Effector memory CD4-positive, alpha-beta T cell (primary cell): ENCODE data around the gene MRM1.
A peak's percentile ranks its signal among the peaks of the same experiment; 100 is the strongest.

Source experiments
- DNase-seq, 3 donors: peaks; one replicate each; pipeline ENCODE4 v3.0.0-alpha.2; 2020
- H3K27ac ChIP-seq: 2 replicates; pipeline ENCODE4 v1.7.0; 2013; ENCODE audit warnings: mild to moderate bottlenecking, low read length, moderate library complexity; ENCODE audit not compliant: insufficient read depth, poor library complexity, severe bottlenecking
- H3K27me3 ChIP-seq: replicated peaks from 2 replicates; pipeline ENCODE4 v1.7.0; 2013; ENCODE audit warnings: mild to moderate bottlenecking, low read length; ENCODE audit not compliant: insufficient read depth, control insufficient read depth, poor library complexity, severe bottlenecking
- H3K36me3 ChIP-seq: 2 replicates; pipeline ENCODE4 v1.7.0; 2013; ENCODE audit warnings: mild to moderate bottlenecking, low read length, moderate library complexity; ENCODE audit not compliant: control insufficient read depth, insufficient read depth
- H3K4me1 ChIP-seq: 2 replicates; pipeline ENCODE4 v1.7.0; 2013; ENCODE audit warnings: low read length, mild to moderate bottlenecking; ENCODE audit not compliant: control insufficient read depth, insufficient read depth, poor library complexity, severe bottlenecking
- H3K4me3 ChIP-seq: 2 replicates; pipeline ENCODE4 v1.7.0; 2013; ENCODE audit warnings: low read length, low read depth, mild to moderate bottlenecking; ENCODE audit not compliant: insufficient read depth, poor library complexity, severe bottlenecking
- H3K9me3 ChIP-seq: 2 replicates; pipeline ENCODE4 v1.7.0; 2013; ENCODE audit warnings: mild to moderate bottlenecking, low read length, moderate library complexity; ENCODE audit not compliant: control insufficient read depth

MRM1 gene

GRCh38 chr17:36591434-36592315, 9.7 kb upstream of the MRM1 start, which contains the start of gene DHRS11:
Gene DHRS11 (plus strand): TSS chr17:36591879. CDS start chr17:36592010, 131 bp downstream.
- Histone ChIP-seq H3K9me3 (no peaks in the 10 kb centered on the region), H3K27ac (peak within 1 kb of the TSS; percentile 54), H3K36me3 (peaks cover 21% of the 10 kb centered on the region), H3K4me1 (peaks cover 16% of the 10 kb centered on the region), H3K4me3 (peak within 1 kb of the TSS; percentile 60), H3K27me3 (no peaks in the 10 kb centered on the region)
- DNase-seq, result peak; percentile 58 to 69 (median 69)

GRCh38 chr17:36592316-36592715, 9.1 kb upstream of the MRM1 start:
- Histone ChIP-seq H3K9me3 (no peaks in the 10 kb centered on the region), H3K27ac (peak overlapping the region; percentile 54), H3K36me3 (peaks cover 15% of the 10 kb centered on the region), H3K27me3 (no peaks in the 10 kb centered on the region), H3K4me1 (peaks cover 16% of the 10 kb centered on the region), H3K4me3 (peak overlapping the region; percentile 60)
- DNase-seq, result no peak

DNA sequence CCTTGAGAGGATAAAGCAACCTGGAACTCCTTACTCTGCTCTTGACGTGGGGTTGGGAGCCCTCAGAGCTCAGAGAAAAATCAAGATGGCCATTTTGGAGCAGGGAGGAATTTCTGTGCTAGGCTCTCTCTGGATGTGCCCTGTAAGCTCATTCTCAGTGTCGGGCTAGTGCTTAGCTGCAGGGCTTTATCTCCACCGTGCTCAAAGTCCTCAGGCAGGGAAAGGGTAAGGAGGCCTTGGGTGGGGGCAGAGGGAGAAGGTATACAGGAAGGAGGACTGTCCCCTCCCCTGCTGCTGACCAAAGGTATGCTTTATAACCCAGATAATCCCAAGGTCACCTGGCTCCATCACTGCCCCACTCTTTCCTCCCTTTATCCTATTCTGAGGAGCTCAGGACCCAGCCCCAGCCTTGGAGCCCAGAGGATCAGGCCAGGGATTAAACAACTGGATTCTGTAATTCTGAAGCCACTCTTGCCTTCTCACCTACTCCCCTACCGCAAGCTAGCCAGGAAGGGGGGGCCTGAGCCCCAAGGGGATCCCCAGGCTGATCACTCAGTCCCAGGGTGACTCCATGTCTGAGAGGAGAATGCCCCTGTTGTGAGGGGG, 8.6 kb upstream of the MRM1 start:
- Histone ChIP-seq H3K4me3 (peak overlapping the region; percentile 60), H3K27ac (no peak overlapping the region), H3K27me3 (no peaks in the 10 kb centered on the region), H3K4me1 (peaks cover 16% of the 10 kb centered on the region), H3K9me3 (no peaks in the 10 kb centered on the region), H3K36me3 (peaks cover 10% of the 10 kb centered on the region)
- no peak for DNase-seq

DNA sequence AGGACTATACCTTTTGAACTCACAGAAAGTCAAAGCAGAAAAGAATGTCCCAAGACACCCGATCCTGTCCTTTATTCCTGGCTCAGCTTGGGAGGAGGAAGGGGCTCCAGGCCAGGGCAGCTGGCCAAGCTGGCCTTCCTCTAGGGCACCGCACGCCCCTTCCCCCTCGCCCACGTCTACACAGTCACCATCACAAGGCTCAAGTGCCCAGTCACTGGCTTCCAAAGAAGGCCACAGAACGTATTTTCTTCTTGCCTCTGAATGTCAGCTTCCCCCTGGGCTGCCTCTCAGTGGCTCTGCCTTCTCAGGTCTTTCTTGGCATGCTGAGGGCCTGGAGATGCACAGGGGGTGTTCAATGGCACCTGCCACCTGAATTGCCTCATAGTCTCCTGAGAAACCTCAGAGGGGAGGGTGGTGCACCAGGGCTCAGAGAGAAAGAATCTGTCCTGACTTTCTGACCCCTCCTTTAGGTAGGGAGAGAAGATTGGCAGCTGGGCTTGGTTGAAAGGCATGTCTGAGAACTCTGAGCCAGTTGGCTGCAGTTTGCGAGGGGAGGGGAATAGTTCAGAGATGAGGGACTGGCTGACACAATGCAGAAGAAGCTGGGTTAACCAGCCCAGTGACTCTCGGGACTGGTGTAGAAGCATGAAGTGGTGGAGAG, 7.6 kb upstream of the MRM1 start:
- no peak for DNase-seq
- Histone ChIP-seq H3K9me3 (no peaks in the 10 kb centered on the region), H3K27me3 (no peaks in the 10 kb centered on the region), H3K36me3 (peaks cover 4% of the 10 kb centered on the region), H3K4me1 (peaks cover 16% of the 10 kb centered on the region), H3K4me3 (no peak overlapping the region), H3K27ac (no peak overlapping the region)

DNA sequence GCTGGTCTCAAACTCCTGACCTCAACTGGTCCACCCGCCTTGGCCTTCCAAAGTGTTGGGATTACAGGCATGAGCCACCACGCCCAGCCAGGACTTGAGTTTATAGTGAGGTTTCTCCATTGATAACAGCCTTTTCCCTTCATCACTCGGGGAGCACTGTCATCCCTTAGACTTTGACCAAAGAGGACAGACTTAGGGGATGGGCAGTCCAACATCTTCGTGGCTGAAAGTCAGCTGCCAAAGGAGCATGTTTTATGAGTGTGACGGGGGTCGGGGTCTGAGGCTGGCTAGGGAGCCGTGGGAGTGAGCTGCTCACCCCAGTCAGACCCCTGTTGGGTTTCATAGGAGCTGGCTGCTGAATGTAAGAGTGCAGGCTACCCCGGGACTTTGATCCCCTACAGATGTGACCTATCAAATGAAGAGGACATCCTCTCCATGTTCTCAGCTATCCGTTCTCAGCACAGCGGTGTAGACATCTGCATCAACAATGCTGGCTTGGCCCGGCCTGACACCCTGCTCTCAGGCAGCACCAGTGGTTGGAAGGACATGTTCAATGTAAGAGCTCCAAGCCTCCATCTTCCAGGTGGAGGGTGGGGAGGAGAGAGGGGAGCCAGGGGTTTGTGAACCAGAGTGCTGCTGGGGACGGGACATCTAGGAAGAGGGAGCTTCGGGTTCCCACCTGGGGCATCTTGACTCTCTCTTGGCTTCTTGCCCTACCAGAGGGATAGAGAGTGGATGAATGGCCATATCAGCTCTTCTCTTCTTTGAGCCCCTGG, 6.6 kb upstream of the MRM1 start:
- DNase-seq, result no peak
- Histone ChIP-seq H3K27ac (no peak overlapping the region), H3K4me3 (no peak overlapping the region)

GRCh38 chr17:36597226-36597625, 4.2 kb upstream of the MRM1 start:
- no peak for DNase-seq
- Histone ChIP-seq H3K9me3 (no peaks in the 10 kb centered on the region), H3K36me3 (no peaks in the 10 kb centered on the region), H3K27ac (no peak overlapping the region), H3K4me1 (peaks cover 17% of the 10 kb centered on the region), H3K4me3 (no peak overlapping the region), H3K27me3 (no peaks in the 10 kb centered on the region)

More for the DNA sequence above, 6.6 kb upstream of the MRM1 start:
- peaks cover 16% of the 10 kb centered on the region for H3K4me1 ChIP-seq
- H3K27me3 ChIP-seq, result no peaks in the 10 kb centered on the region
- no peaks in the 10 kb centered on the region for H3K36me3 ChIP-seq
- no peaks in the 10 kb centered on the region for H3K9me3 ChIP-seq

GRCh38 chr17:36597866-36598777, 3.3 kb upstream of the MRM1 start:
- no peaks in the 10 kb centered on the region for H3K27me3 ChIP-seq
- no peak overlapping the region for H3K27ac ChIP-seq
- DNase-seq, result no peak
- H3K4me3 ChIP-seq, result no peak overlapping the region
- H3K36me3 ChIP-seq, result no peaks in the 10 kb centered on the region
- H3K4me1 ChIP-seq, result peaks cover 15% of the 10 kb centered on the region
- no peaks in the 10 kb centered on the region for H3K9me3 ChIP-seq

GRCh38 chr17:36598951-36599401, 2.4 kb upstream of the MRM1 start:
- Histone ChIP-seq H3K27ac (no peak overlapping the region), H3K4me1 (peaks cover 15% of the 10 kb centered on the region), H3K4me3 (no peak overlapping the region), H3K36me3 (no peaks in the 10 kb centered on the region), H3K9me3 (no peaks in the 10 kb centered on the region), H3K27me3 (no peaks in the 10 kb centered on the region)
- no peak for DNase-seq
